Trophoblast cell (in vitro differentiated cells and primary cell): ENCODE data around the gene KRTAP5-4.
"Not testable (repeated sequence)": the region's sequence is repeated elsewhere in the genome, so short reads cannot be mapped to it uniquely, and the experiment has no call there.

Experiments used
- DNase-seq, 2 donors: peaks; one replicate each; pipeline ENCODE4 v3.0.0-alpha.2; 2016
- H2AFZ ChIP-seq: 2 replicates; pipeline ENCODE4 v1.6.1; 2013; ENCODE audit warnings: low read length, moderate library complexity, mild to moderate bottlenecking; ENCODE audit not compliant: insufficient read depth, poor library complexity
- H2AK5ac ChIP-seq: 2 replicates; pipeline ENCODE4 v1.6.1; 2013; ENCODE audit warnings: mild to moderate bottlenecking, low read length
- H2BK120ac ChIP-seq: 2 replicates; pipeline ENCODE4 v1.6.1; 2013; ENCODE audit warnings: low read length, mild to moderate bottlenecking, moderate library complexity; ENCODE audit not compliant: insufficient read depth, poor library complexity
- H2BK12ac ChIP-seq: 2 replicates; pipeline ENCODE4 v1.6.1; 2013; ENCODE audit warnings: mild to moderate bottlenecking, low read length, moderate library complexity
- H2BK5ac ChIP-seq: 2 replicates; pipeline ENCODE4 v1.6.1; 2013; ENCODE audit warnings: low read length, low read depth, moderate library complexity, mild to moderate bottlenecking; ENCODE audit not compliant: poor library complexity
- H3K14ac ChIP-seq: 2 replicates; pipeline ENCODE4 v1.6.1; 2013; ENCODE audit warnings: mild to moderate bottlenecking, low read length
- H3K18ac ChIP-seq: 2 replicates; pipeline ENCODE4 v1.6.1; 2013; ENCODE audit warnings: mild to moderate bottlenecking, low read length
- H3K23ac ChIP-seq: 2 replicates; pipeline ENCODE4 v1.6.1; 2013; ENCODE audit warnings: low read length
- H3K27ac ChIP-seq: 2 replicates; pipeline ENCODE4 v1.5.1; 2013; ENCODE audit warnings: low read depth, mild to moderate bottlenecking, inconsistent platforms, low read length, moderate library complexity
- H3K27me3 ChIP-seq: 2 replicates; pipeline ENCODE4 v1.6.1; 2013; ENCODE audit warnings: inconsistent platforms, mild to moderate bottlenecking, low read length, moderate library complexity; ENCODE audit not compliant: insufficient read depth
- H3K36me3 ChIP-seq, 2 experiments: 1 replicate in 1 of 2; 2 replicates in 1 of 2; pipeline ENCODE4 v1.6.1; 2013; ENCODE audit warnings: low read length in 2 of 2, mild to moderate bottlenecking in 2 of 2, moderate library complexity in 1 of 2; ENCODE audit not compliant: insufficient read depth in 2 of 2, control insufficient read depth in 1 of 2
- H3K4ac ChIP-seq: 2 replicates; pipeline ENCODE4 v1.6.1; 2013; ENCODE audit warnings: low read depth, mild to moderate bottlenecking, low read length, moderate library complexity
- H3K4me1 ChIP-seq, 2 experiments: 1 replicate in 1 of 2; 2 replicates in 1 of 2; pipeline ENCODE4 v1.6.1; 2013; ENCODE audit warnings: low read length in 2 of 2, mild to moderate bottlenecking in 2 of 2, moderate library complexity in 1 of 2; ENCODE audit not compliant: insufficient read depth in 2 of 2, control insufficient read depth in 1 of 2
- H3K4me2 ChIP-seq: 2 replicates; pipeline ENCODE4 v1.6.1; 2013; ENCODE audit warnings: inconsistent platforms, mild to moderate bottlenecking, low read length, moderate library complexity
- H3K4me3 ChIP-seq: 2 replicates; pipeline ENCODE4 v1.5.1; 2013; ENCODE audit warnings: mild to moderate bottlenecking, low read depth, low read length, inconsistent platforms
- H3K79me1 ChIP-seq: one replicate; pipeline ENCODE4 v1.6.1; 2013; ENCODE audit warnings: low read length
- H3K79me2 ChIP-seq: 2 replicates; pipeline ENCODE4 v1.6.1; 2013; ENCODE audit warnings: low read length, mild to moderate bottlenecking; ENCODE audit not compliant: control insufficient read depth, insufficient read depth, poor library complexity
- H3K9ac ChIP-seq: 2 replicates; pipeline ENCODE4 v1.6.1; 2013; ENCODE audit warnings: mild to moderate bottlenecking, low read length
- H3K9me3 ChIP-seq: 2 replicates; pipeline ENCODE4 v1.6.1; 2013; ENCODE audit warnings: low read depth, mild to moderate bottlenecking, control low read depth, inconsistent platforms, low read length; ENCODE audit not compliant: insufficient read depth
- H4K12ac ChIP-seq: 2 replicates; pipeline ENCODE4 v1.6.1; 2013; ENCODE audit warnings: low read depth, mild to moderate bottlenecking, low read length, moderate library complexity
- H4K8ac ChIP-seq: 2 replicates; pipeline ENCODE4 v1.6.1; 2013; ENCODE audit warnings: low read depth, mild to moderate bottlenecking, low read length, moderate library complexity
- H4K91ac ChIP-seq: one replicate; pipeline ENCODE4 v1.6.1; 2013; ENCODE audit warnings: low read depth, mild to moderate bottlenecking, low read length, moderate library complexity
- WGBS: extraction: QIAGEN DNeasy Blood & Tissue Kit; methylation state at CpG from one replicate; pipeline ENCODE4 v1.1.7; 2013; ENCODE audit warnings: missing lambda C conversion rate; ENCODE audit not compliant: insufficient read length, insufficient coverage; ENCODE audit errors: extremely low coverage; 5-methylcytosine and 5-hydroxymethylcytosine counted together

The KRTAP5-4 gene

GRCh38 chr11:1665313-1665712, 43.4 kb upstream of the KRTAP5-4 start:
- no peaks in the 10 kb centered on the region for H3K79me1 ChIP-seq
- H3K79me2 ChIP-seq = no peaks in the 10 kb centered on the region
- no peak overlapping the region for H2BK5ac ChIP-seq
- H3K4me2 ChIP-seq = no peak overlapping the region
- no peak overlapping the region for H3K23ac ChIP-seq
- H3K4me1 ChIP-seq = no peaks in the 10 kb centered on the region
- no peak overlapping the region for H3K27ac ChIP-seq
- no peaks in the 10 kb centered on the region for H3K27me3 ChIP-seq
- no CpG with 5 or more reads among the region's 8 CpGs for WGBS
- no peak overlapping the region for H2BK12ac ChIP-seq
- no peak overlapping the region for H3K18ac ChIP-seq
- no peak overlapping the region for H2BK120ac ChIP-seq
- no peak overlapping the region for H3K4me3 ChIP-seq
- H3K4ac ChIP-seq = no peak overlapping the region
- no peaks in the 10 kb centered on the region for H3K36me3 ChIP-seq
- no peak overlapping the region for H3K14ac ChIP-seq
- peaks cover 2% of the 10 kb centered on the region for H3K9me3 ChIP-seq
- DNase-seq = no peak
- H4K12ac ChIP-seq = no peak overlapping the region
- H4K91ac ChIP-seq = no peak overlapping the region
- H2AFZ ChIP-seq = no peak overlapping the region
- H4K8ac ChIP-seq = no peak overlapping the region
- no peak overlapping the region for H3K9ac ChIP-seq
- H2AK5ac ChIP-seq = no peak overlapping the region

DNA sequence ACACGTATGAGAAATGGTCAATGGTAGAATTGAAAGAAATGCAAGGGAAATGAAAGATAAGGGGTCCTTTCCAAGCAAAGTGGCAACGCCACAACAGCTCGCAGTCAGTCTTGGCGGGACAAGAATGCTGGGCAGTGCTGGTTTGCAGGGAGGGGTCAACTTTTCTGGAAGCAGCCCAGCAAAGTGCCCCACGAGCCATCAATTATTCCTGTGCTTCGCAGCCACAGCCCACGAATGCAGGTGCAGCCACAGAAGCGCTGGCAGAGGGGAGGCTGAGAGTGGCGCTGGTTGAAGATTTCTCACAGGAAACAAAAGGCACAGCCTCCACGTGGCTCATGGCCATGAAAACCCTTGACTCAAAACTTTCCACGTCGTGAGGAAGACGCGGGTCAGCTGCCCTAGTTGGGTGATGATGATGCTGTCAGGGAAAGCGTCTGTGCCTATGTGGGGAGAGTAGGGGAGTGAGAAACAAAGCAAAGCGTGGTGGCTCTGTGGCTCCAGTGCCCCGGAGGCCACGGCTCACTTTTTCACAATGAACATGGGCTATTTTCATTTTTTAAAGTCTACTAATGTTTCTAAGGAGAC, 40.9 kb upstream of the KRTAP5-4 start:
- H3K36me3 ChIP-seq, H3K4me1 ChIP-seq, H2AK5ac ChIP-seq, H2BK5ac ChIP-seq, H3K4me2 ChIP-seq, H4K12ac ChIP-seq, H3K14ac ChIP-seq, H3K27me3 ChIP-seq, H2BK12ac ChIP-seq, H3K79me2 ChIP-seq, H3K79me1 ChIP-seq, H4K8ac ChIP-seq, H3K4ac ChIP-seq, H3K9ac ChIP-seq, H2AFZ ChIP-seq, DNase-seq, H3K23ac ChIP-seq, H3K4me3 ChIP-seq, H3K18ac ChIP-seq, H3K27ac ChIP-seq, H2BK120ac ChIP-seq, H3K9me3 ChIP-seq, H4K91ac ChIP-seq: not testable (repeated sequence)
- no CpG with 5 or more reads among the region's 18 CpGs for WGBS

GRCh38 chr11:1661454-1662269, 39.7 kb upstream of the KRTAP5-4 start:
- H4K91ac ChIP-seq, H2AK5ac ChIP-seq, DNase-seq, H3K4me3 ChIP-seq, H3K9me3 ChIP-seq, H3K9ac ChIP-seq, H2BK5ac ChIP-seq, H3K27me3 ChIP-seq, H3K18ac ChIP-seq, H3K4ac ChIP-seq, H3K79me2 ChIP-seq, H4K8ac ChIP-seq, H3K4me1 ChIP-seq, H3K79me1 ChIP-seq, H2BK12ac ChIP-seq, H3K36me3 ChIP-seq, H2AFZ ChIP-seq, H2BK120ac ChIP-seq, H4K12ac ChIP-seq, H3K27ac ChIP-seq, H3K23ac ChIP-seq, H3K4me2 ChIP-seq, H3K14ac ChIP-seq: not testable (repeated sequence)
- WGBS = no CpG with 5 or more reads among the region's 25 CpGs

DNA sequence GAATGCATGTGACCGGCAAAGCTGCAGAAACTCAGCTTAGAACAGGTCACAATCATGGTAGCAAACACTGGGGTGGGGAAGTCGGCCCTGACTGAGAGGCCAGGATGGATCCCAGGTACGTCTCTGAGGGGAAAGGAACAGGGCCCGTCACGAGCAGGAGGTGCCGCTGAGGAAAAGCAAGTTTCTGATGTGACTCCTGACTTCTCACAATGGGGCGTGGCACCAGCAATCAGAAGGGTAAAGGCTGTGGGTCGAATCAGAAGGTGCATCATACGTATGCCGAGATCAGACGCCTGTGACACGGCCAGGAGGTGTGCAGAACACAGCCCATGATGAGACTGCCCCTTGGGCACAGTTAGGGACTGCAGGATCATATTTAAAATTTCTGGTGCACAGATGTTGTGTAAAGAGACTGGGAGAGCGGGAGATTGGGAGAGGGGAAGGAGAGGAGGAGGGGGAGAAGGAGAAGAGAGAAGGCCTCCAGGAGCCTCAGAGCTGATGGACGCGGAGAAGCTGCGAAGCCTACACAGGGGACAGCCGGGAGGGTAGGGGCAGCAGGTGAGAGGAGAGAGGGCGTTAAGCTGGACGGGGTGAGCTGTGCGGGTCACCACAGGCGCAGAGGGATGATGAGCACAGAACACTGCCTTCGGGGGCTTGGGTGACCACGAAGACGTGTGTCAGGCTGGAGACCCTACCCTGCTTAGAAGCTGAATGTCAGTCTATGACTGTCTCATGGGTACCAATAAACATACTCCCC, 38.4 kb upstream of the KRTAP5-4 start:
- H3K9ac ChIP-seq = no peak overlapping the region
- H4K8ac ChIP-seq = no peak overlapping the region
- no peak overlapping the region for H3K23ac ChIP-seq
- no peak overlapping the region for H2AK5ac ChIP-seq
- H3K79me2 ChIP-seq = no peaks in the 10 kb centered on the region
- no peak overlapping the region for H2AFZ ChIP-seq
- no peak overlapping the region for H3K27ac ChIP-seq
- H3K79me1 ChIP-seq = no peaks in the 10 kb centered on the region
- no peak overlapping the region for H3K18ac ChIP-seq
- no peak overlapping the region for H3K4ac ChIP-seq
- no peak overlapping the region for H2BK120ac ChIP-seq
- no peak overlapping the region for H3K4me3 ChIP-seq
- no peak overlapping the region for H4K91ac ChIP-seq
- no peak for DNase-seq
- H2BK5ac ChIP-seq = no peak overlapping the region
- no peak overlapping the region for H3K14ac ChIP-seq
- H3K36me3 ChIP-seq = no peaks in the 10 kb centered on the region
- H2BK12ac ChIP-seq = no peak overlapping the region
- no peak overlapping the region for H3K4me2 ChIP-seq
- H3K9me3 ChIP-seq = no peaks in the 10 kb centered on the region
- H3K27me3 ChIP-seq = no peaks in the 10 kb centered on the region
- H4K12ac ChIP-seq = no peak overlapping the region
- H3K4me1 ChIP-seq = no peaks in the 10 kb centered on the region
- 100% methylated on average over 1 of the region's 24 CpGs for WGBS
